CD4-positive, alpha-beta T cell (primary cell): Measurements from ENCODE around the gene MLC1. TPM values are rescaled to one million over a fixed set of nuclear protein-coding genes. Genes with fewer than 3 reads are reported as not detected.

ENCODE experiments used
- ATAC-seq: fragments of 200-7000 bp; cut with Tn5 transposase; one replicate; pipeline ENCODE4 v1.10.0; 2022; ENCODE audit warnings: mild to moderate bottlenecking; ENCODE audit not compliant: poor library complexity
- CTCF ChIA-PET: fragments of 350-600 bp; sonication (Branson Sonifier 250); formaldehyde crosslinking; loops from one replicate; lab custom pipeline; 2021; ENCODE audit warnings: antibody characterized with exemption, inconsistent platforms; lab: Charles Lee
- POLR2A ChIA-PET: fragments of 350-600 bp; sonication (Branson Sonifier 250); formaldehyde crosslinking; loops from one replicate; lab custom pipeline; 2021; ENCODE audit warnings: antibody characterized with exemption, inconsistent platforms; lab: Charles Lee
- DNase-seq, 14 experiments: peaks; one replicate each; pipeline ENCODE4 v3.0.0-alpha.2; 2013 to 2020; ENCODE audit warnings: mixed read lengths in 2 of 14
- H3K27ac ChIP-seq, 2 donors: one replicate each; pipeline versions ENCODE4 v1.5.1 to v1.7.0; 2013; ENCODE audit warnings: low read length in 2 of 2, low read depth in 1 of 2, mild to moderate bottlenecking in 1 of 2
- H3K27me3 ChIP-seq, 2 experiments: 1 replicate in 1 of 2; 2 replicates in 1 of 2; pipeline versions ENCODE4 v1.6.1 to v1.7.0; 2013; ENCODE audit warnings: low read length in 2 of 2, control low read depth in 1 of 2, mild to moderate bottlenecking in 1 of 2, moderate library complexity in 1 of 2; ENCODE audit not compliant: insufficient read depth in 2 of 2, control insufficient read depth in 1 of 2
- H3K36me3 ChIP-seq: one replicate; pipeline ENCODE4 v1.6.1; 2013; ENCODE audit warnings: low read length, control low read depth; ENCODE audit not compliant: insufficient read depth
- H3K4me1 ChIP-seq: one replicate; pipeline ENCODE4 v1.6.1; 2013; ENCODE audit warnings: low read length, control low read depth; ENCODE audit not compliant: insufficient read depth
- H3K4me3 ChIP-seq: one replicate; pipeline ENCODE4 v1.5.1; 2013; ENCODE audit warnings: mild to moderate bottlenecking, low read length, moderate library complexity
- H3K9me3 ChIP-seq, 2 experiments: 1 replicate in 1 of 2; 2 replicates in 1 of 2; pipeline versions ENCODE4 v1.6.1 to v1.7.0; 2013; ENCODE audit warnings: low read length in 2 of 2, mild to moderate bottlenecking in 2 of 2, control low read depth in 1 of 2, moderate library complexity in 1 of 2; ENCODE audit not compliant: control insufficient read depth in 1 of 2, insufficient read depth in 1 of 2
- H3K27ac Mint-ChIP-seq: one replicate; pipeline ENCODE4 v1.8.0; 2020; ENCODE audit warnings: mixed read lengths
- H3K27me3 Mint-ChIP-seq: one replicate; pipeline ENCODE4 v1.8.0; 2021; ENCODE audit warnings: mixed read lengths
- H3K36me3 Mint-ChIP-seq: one replicate; pipeline ENCODE4 v1.8.0; 2021; ENCODE audit warnings: low read depth, mixed read lengths
- H3K4me1 Mint-ChIP-seq: one replicate; pipeline ENCODE4 v1.8.0; 2021; ENCODE audit warnings: low read depth, mixed read lengths
- H3K4me3 Mint-ChIP-seq: one replicate; pipeline ENCODE4 v1.8.0; 2020; ENCODE audit warnings: mild to moderate bottlenecking, mixed read lengths
- H3K9me3 Mint-ChIP-seq: one replicate; pipeline ENCODE4 v1.8.0; 2020; ENCODE audit warnings: mixed read lengths
- CTCF ChIP-seq: fragments of 200-600 bp; IDR thresholded peaks from one replicate; pipeline ENCODE4 v1.8.0; 2022; ENCODE audit warnings: antibody characterized with exemption, mild to moderate bottlenecking
- intact Hi-C, 2 experiments: fragments of 100-400 bp; cut with DNase I in 1 of 2; cut with micrococcal nuclease in 1 of 2; formaldehyde crosslinking; loops; one replicate each; pipeline versions ENCODE4 v1.15.1 to v1.9.0; 2023 to 2025; cut with DNase I, micrococcal nuclease
- total RNA-seq, 174 experiments: library from RNA in 2 of 174; stranded (reverse) in 2 of 174; gene quantifications; one replicate each; pipeline ENCODE4 v1.2.3 and lab custom pipeline; 2021 to 2026

Gene MLC1
- total RNA-seq, 2 experiments from 2014 or later: 0.16 TPM; not detected in 1

DNA sequence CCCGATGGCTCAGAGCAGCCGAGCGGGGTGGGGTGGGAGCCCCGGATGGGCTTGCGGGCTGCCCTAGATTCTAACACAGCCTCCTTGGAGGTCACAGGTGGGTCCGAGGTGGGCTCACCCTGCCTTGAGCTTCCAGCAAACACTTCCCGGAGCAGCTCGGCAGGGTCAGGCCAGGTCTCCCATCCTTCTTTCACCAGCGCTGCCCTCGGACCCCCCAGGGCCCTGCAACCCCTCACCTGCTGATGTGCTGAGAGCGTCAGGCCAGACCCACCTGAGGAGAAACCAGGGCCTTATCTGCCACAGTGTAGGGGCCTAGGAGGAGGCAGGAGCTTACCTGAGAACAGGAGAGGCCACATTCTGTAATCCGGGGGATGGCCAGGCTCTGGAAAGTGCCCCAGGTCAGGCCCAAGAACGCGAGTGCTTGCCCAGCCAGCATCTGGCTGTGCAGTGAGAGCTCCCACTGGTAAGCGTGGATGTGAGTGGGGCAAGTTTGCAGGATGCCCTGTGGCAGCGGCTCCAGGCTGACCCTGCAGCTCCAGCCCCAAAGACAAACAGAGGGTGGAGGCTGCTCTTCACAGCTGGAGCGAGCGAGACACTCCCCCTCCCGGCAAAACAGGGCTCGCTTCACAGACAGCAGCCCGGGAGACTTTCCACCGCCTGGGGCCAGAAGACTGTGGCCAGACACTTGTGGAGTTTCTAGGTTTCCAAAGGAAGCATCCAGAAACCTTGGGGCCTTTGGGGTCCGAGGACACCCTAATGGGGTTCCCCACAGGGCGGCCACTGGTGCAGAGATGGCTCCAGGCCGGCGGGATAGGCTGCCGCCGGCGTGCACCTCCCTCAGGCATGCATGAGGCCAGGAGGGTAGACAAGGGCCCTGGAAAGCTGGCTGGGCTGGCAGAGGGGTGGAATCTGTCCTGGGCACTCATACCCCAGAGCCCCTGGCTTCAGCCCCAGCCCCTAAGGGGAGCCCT lies 72.7 kb downstream of the MLC1 start, which contains the start of gene IL17REL:
Gene IL17REL, minus strand, starts transcription at position 555 of the 971 bp plus-strand sequence. Its CDS starts 119 bp downstream, at position 436.
- intact Hi-C loops: no loop called here
- Mint-ChIP-seq H3K4me3 (peak within 1 kb of the TSS; percentile 51), H3K27ac (no peak within 1 kb of the TSS), H3K36me3 (no peaks in the 10 kb centered on the region), H3K4me1 (peaks cover 12% of the 10 kb centered on the region), H3K9me3 (no peaks in the 10 kb centered on the region), H3K27me3 (peaks cover 26% of the 10 kb centered on the region)
- Histone ChIP-seq H3K36me3 (no peaks in the 10 kb centered on the region), H3K27ac (no peak within 1 kb of the TSS), H3K9me3 (peaks cover 0 to 11% of the 10 kb centered on the region in 2 experiments), H3K4me1 (peaks cover 64% of the 10 kb centered on the region), H3K27me3 (peaks cover 16 to 26% of the 10 kb centered on the region in 2 experiments), H3K4me3 (no peak within 1 kb of the TSS)
- ChIA-PET POLR2A (no interaction called here), CTCF (interaction anchor here (1.1 kb wide), 1 partner anchor 18 kb away, joined by 3 read pairs; no protein-coding TSS in a partner anchor)
- no peak for TF ChIP-seq CTCF
- DNase-seq (no peak), ATAC-seq (no peak)

DNA sequence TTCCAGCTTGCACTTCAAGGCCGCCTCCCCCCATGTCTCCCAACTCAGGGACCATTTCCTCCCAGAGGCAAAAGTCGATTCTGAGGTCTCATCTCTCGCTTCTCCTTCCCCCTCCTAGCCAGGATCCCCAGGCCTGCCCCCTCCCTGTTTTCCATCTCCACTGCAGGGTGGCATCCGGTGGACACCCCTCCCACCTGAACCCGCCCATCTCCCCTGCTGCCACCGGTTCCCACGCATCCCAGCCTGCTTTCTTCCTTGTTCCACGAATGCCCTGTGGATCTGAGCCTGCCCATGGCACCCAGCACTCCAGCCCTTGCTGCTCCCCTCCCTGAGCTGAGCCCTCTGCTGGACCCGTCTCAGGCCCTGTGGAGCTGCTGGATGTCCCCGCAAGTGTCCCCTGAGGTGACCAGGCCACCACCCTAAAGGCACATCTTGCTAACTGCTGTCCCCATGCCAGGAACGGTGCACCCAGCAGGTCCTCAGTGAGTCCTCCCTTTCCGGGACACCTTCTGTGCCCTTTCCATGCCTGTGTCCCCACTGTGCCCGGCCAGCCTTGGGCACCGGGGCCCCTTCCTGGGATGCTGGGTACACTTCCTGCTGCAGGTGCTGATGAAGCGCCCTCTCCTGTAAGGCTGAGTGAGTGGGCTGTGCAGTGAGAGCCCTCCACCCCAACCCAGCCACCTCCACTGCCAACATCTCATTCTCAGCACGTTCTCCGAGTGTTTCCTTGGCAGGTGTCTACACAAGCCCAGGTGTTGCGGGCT lies 73.6 kb downstream of the MLC1 start:
- CTCF ChIA-PET: interaction anchor here (1.0 to 1.2 kb wide), 2 partner anchors 19 to 81 kb away, joined by 3 read pairs; no protein-coding TSS in a partner anchor
- DNase-seq: peak in 2 of 14 experiments; percentile 23 to 31

More for the DNA sequence above, 73.6 kb downstream of the MLC1 start:
- Histone ChIP-seq H3K27ac (no peak overlapping the region), H3K9me3 (peaks cover 0 to 11% of the 10 kb centered on the region in 2 experiments), H3K4me1 (peaks cover 55% of the 10 kb centered on the region), H3K27me3 (peaks cover 16 to 26% of the 10 kb centered on the region in 2 experiments), H3K36me3 (no peaks in the 10 kb centered on the region), H3K4me3 (no peak overlapping the region)
- ATAC-seq: no peak
- no peaks in the 10 kb centered on the region for H3K9me3 Mint-ChIP-seq
- intact Hi-C loops: no loop called here
- H3K27me3 Mint-ChIP-seq: peaks cover 26% of the 10 kb centered on the region
- POLR2A ChIA-PET: no interaction called here
- no peak overlapping the region for H3K27ac Mint-ChIP-seq
- no peaks in the 10 kb centered on the region for H3K36me3 Mint-ChIP-seq
- peaks cover 10% of the 10 kb centered on the region for H3K4me1 Mint-ChIP-seq
- TF ChIP-seq CTCF: no peak
- H3K4me3 Mint-ChIP-seq: peak overlapping the region; percentile 51
